ENCODE results near the gene WT1.
"Not testable (repeated sequence)": the region's sequence is repeated elsewhere in the genome, so short reads cannot be mapped to it uniquely, and the experiment has no call there.

Gene WT1

DNA sequence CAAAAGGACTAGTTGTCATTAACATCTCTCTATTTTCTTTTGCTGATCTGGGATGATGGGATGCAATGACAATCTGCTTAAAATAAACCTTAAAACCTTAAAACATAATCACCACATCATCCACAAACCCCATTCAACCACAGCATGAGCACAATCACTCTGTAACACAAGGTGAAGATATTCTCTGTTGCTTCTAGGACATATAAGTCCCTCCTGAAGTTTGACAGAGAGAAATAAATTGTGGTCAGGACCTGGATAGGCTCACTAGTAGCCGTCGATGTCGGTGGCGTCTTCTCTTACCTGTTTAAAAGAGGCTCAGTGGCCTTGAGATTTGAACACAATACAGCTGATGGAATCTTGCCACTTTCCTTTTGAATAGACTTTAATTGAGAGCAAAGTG, 47.9 kb downstream of the WT1 start:
- no peak for DNase-seq (ENCODE audit: low spot score)

GRCh38 chr11:32386770-32387377, 48.5 kb downstream of the WT1 start:
- DNase-seq (ENCODE audit: low spot score) = no peak

DNA sequence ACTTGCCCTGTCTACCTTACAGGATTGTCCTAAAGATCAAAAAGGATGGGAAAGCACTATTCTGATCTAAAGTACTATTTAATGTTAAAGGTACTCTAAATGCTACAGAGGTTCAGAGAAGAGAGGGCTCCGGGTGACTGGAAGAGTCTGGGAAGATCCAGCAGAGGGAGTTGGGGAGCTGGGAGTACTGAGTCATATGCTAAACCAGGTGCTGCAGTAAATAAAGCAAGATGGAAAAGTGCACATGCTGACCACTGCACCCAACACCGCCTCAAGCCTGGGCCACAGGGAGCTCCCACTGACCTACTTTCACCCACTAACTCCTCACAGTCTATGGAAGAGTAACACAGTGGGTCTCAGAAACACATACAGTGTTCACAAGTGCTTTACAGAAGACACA, 49.3 kb downstream of the WT1 start:
- DNase-seq (ENCODE audit: low spot score) = peak; percentile 49

GRCh38 chr11:32382339-32383049, 52.8 kb downstream of the WT1 start:
- no peak for DNase-seq (ENCODE audit: low spot score)

DNA sequence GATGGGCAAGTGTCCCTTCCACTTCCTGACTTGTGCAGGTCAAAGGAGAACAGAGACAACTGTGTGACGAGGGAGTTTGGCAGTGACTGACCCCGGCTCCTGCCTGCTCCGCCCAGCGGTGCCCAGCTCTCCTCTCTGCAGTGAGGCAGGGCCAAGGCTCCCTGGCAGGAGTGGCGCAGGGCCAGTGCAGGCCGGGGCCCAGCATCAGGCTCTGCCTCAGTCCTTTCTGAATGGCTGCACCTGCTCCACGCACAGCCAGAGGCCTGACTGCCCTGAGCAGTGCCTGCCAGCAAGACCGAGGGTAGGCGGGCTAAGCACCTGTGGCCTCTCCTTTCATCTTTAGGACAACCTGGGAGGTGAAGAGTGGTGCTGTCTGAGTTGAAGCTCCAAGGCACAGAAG, 54.2 kb downstream of the WT1 start:
- DNase-seq (ENCODE audit: low spot score) = no peak

- DNase-seq (ENCODE audit: low spot score) = no peak
Observed at GRCh38 chr11:32379719-32380118, 55.6 kb downstream of the WT1 start.

DNA sequence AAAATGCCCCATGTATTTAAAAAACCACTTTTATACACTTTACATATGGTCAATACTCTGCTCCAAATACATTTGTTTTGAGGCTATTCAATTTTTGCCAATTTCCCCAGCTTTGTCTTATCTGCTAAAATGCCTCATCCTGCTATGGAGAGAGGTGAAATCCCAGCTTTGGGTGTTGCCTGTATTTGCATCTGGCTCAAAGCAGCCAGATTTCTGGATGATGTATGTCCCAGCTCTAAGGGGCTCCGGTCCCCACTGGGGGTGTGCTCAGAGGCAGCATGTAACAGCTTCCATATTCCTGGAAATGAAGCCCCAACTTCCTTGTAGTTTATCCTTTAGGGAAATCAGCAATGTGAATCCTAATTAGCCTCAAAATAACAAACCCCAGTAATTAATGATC, 59.5 kb downstream of the WT1 start:
- DNase-seq (ENCODE audit: low spot score) = no peak

DNA sequence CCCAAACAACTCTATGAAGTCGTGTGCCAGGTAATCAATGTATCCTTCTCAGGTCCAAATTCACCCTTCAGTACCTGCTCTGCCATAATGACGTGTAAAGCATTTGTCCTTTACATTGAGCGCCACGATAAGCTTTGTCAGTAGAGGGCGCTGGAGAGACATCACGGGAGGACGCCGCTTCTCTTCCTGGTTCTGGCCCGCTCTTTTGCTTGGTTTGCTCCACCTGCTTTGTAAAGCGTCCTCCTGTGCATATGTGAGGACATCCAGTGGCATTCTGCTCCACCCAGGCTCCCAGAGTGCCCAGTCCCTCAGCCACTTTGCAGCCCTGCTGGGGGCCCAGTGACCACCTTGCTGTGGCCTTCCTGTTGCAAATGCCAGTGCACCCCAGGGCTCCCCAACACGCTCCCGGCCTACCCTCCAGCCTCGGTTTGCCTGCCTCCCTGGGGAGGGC, 61.1 kb downstream of the WT1 start:
- peak; percentile 18 for DNase-seq (ENCODE audit: low spot score)

GRCh38 chr11:32369987-32370386, 65.4 kb downstream of the WT1 start:
- DNase-seq (ENCODE audit: low spot score) = not testable (repeated sequence)

DNA sequence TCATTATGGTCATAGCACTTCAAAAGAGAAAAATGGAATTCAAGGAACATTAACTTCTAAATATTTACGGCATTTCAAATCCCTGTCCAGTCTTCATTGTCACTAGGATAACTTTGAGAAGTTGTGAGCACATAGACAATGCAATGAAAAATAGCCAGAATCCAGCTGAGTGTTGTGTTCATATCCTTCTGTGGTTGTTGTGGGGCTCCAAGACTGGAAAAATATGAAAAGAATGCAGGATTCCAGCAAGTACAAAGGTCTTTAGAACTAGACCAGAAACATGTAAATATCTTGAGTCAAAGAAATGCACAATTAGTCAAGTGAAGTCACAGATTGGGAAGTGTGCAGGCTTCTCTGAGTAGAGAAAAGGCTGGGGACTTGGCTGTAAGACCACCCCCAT, 68.7 kb downstream of the WT1 start:
- DNase-seq (ENCODE audit: low spot score) = no peak

- DNase-seq (ENCODE audit: low spot score) = no peak
Observed at GRCh38 chr11:32365192-32365591, 70.1 kb downstream of the WT1 start.

DNA sequence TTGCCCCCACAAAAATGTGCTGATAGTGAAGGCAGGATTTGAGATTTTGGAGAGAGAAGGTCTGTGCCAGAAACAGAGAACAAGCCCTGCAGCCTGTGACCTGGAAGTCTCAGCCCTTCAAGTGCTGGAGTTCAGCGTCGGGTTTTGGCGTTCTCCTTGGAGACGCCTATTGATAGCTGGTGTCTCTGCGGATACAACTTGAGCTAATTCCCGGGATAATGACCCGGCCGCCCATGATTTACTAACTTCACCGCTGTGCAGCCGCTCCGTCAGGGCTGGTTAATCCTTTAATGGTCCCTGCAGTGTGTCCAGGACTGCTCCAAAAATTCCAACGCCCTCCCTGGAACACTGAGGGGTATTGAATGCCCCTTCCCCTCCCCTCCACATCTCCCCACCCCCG, 76.6 kb downstream of the WT1 start:
- DNase-seq (ENCODE audit: low spot score) = no peak

- DNase-seq (ENCODE audit: low spot score) = no peak
Observed at GRCh38 chr11:32353884-32354283, 81.5 kb downstream of the WT1 start.

GRCh38 chr11:32348502-32348901, 86.8 kb downstream of the WT1 start:
- DNase-seq (ENCODE audit: low spot score) = no peak

DNA sequence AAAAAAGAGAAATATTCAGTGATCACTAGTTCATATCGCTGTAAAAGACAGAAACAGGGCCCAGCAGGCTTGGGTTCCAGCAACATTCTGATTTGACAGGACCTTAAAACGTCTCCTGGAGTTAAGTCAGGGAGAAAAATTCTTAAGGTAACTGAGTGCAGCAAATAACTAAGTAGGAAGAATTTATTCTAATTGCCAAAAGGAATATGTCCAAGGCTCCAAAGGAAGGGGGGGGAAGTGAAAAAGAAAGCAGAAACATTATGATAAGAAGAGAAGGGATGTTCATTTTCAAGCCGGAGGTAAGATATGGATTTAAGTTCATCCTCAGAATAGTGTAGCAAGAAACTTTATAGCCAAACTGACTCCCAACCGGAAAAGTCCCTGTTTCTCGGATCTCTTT, 90.4 kb downstream of the WT1 start:
- DNase-seq (ENCODE audit: low spot score) = no peak

- no peak for DNase-seq (ENCODE audit: low spot score)
Observed at GRCh38 chr11:32343325-32344008, 91.9 kb downstream of the WT1 start.

DNA sequence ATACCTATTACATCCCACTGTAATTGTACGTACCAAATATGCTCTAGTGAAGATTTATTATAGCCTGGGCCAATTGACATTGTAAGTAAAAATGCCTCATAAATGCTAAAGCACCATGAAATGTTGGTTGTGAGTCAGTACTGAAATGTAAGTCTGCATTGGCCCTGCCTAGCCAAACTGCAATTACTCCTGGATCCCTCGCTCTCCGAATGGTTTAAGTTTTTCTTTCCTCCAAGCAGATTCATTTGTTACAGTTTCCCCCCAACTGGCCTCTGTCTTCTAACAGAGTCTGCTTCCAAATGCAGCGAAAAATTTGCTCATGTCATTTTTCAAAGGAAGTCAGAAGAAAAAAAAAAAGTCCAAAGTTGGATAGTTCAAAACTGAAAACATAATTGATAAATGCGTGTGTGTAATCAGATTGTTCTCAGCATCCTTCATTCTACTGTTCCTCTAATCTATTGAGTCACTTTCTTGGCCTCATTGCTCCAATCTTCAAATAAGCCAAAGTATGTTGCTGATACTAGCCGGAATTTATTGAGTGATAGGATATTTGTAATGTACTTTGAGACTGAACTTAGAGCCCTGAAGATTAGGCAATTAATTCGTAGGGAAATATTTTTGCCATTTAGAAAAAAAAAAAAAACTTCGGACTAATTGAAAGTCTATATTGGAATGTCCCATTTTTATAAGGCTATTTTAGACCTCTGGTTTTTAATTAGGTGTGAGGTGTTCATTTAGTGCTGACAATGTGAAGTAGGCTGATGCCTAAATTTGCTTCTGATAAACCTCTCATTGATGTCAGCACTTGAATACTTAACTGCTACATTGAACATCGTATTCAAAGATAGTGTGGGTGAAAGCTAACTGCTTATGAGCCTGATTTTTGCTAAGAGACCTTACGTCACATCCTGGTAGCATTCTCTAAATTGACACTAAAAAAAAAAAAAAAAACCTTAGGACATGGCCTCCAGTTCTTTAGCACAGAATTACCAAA, 93.4 kb downstream of the WT1 start:
- DNase-seq (ENCODE audit: low spot score) = no peak

DNA sequence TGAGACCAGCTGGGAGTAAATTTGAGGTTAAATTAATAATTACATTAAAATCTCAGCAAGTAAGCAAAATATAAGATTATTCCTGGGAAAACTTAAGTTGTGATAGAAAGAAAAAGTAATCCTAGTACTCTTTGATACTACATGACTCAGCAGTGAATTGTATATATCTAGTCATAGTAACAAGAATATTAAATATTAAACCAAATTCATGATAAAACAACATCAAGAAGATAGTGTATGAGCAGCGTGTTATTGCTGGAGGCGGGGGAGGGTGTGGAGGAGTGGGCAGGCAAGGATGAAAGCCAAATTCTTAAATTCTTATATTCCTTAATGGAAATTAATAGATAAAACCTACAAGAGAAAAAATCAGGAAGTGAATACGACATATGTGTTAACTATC, 95.2 kb downstream of the WT1 start:
- DNase-seq (ENCODE audit: low spot score) = no peak

Measured in AG08396 (cell line).